Kidney capillary endothelial cell (primary cell): ENCODE results near the gene CFAP410.
"Not testable (repeated sequence)": the region's sequence is repeated elsewhere in the genome, so short reads cannot be mapped to it uniquely, and the experiment has no call there.

Experiments used
- DNase-seq: peaks from one replicate; pipeline ENCODE4 v3.0.0-alpha.2; 2018; ENCODE audit warnings: low spot score

CFAP410 gene

GRCh38 chr21:44316277-44316900 is 22.8 kb downstream of the CFAP410 start:
- DNase-seq: no peak

DNA sequence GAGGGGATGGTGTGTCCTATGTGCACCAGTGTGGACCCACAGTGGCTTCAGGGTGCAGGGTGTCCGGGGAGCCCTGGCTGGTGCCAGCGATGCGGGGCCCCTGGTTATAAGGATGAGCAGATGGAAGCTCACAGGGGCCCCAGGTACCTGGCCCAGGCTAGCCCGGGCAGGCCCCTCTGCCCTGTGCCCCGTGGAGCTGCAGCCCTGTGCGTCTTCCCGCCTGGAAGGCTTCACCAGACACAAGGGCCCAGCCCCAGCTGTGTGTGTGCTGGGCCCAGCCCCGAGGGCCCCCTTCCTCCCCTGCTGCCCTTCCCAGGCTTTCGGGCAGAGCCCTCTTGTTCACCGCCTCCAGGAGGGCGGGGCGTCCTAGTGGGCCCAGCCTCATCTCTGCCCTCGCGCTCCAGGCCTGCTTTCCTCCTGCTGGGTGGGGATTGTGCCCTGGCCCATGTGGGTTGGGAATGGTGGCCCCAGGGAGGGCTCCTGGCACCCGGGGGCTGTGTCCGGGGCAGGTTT is 23.4 kb downstream of the CFAP410 start:
- DNase-seq: no peak

- DNase-seq: no peak
Observed at GRCh38 chr21:44314561-44314960, 24.6 kb downstream of the CFAP410 start.

DNA sequence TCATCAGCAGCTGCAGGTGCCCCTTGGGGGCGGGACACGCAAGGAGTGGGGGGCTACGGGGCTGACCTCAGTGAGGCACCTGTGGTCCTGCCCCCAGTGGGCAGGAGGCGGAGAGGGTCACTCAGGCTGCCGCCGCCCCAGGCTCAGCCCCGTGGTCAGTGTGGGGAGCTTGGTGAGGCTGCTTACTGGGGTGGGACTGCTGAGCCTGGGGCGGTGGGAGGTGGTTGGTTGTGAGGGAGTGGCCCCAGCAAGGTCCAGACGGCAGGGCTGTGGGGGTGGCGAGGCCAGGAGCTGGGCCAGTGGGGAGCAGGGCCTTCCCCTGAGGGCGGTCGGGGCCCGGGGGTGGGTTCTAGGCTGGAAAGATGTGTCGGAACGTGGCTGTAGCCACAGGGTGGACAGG is 25.1 kb downstream of the CFAP410 start:
- no peak for DNase-seq

- DNase-seq: no peak
Observed at GRCh38 chr21:44313451-44313850, 25.7 kb downstream of the CFAP410 start.

DNA sequence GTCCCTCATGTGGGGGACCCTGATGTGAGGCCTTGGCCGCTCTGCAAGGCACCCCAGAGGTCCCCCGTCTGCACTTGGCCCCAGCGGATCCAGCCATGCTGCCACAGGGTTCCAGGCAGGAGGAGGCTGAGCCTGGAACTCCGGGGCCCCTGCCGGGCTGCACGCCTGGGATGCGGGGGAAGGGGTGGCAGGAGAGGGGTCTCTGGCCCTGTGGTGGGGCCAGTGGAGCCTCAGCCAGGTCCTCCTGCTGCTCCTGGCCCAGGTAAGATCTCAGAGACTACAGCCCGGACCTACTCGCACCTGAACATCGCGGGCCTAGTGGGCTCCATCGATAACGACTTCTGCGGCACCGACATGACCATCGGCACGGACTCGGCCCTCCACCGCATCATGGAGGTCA is 26.5 kb downstream of the CFAP410 start:
- DNase-seq: no peak

DNA sequence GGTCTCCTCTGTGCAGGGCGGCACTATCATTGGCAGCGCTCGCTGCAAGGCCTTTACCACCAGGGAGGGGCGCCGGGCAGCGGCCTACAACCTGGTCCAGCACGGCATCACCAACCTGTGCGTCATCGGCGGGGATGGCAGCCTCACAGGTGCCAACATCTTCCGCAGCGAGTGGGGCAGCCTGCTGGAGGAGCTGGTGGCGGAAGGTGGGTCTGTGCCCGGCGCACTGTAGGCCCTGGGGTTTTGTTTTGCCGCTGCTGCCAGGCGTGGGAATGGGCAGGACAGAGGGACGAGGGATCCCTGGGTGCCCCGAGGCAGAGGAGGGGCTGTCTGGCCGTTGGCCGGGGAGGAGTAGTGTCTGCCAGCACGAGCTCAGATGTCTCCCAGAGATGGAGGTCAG is 27.1 kb downstream of the CFAP410 start:
- no peak for DNase-seq

GRCh38 chr21:44310628-44311507 is 28.3 kb downstream of the CFAP410 start:
- DNase-seq: no peak

DNA sequence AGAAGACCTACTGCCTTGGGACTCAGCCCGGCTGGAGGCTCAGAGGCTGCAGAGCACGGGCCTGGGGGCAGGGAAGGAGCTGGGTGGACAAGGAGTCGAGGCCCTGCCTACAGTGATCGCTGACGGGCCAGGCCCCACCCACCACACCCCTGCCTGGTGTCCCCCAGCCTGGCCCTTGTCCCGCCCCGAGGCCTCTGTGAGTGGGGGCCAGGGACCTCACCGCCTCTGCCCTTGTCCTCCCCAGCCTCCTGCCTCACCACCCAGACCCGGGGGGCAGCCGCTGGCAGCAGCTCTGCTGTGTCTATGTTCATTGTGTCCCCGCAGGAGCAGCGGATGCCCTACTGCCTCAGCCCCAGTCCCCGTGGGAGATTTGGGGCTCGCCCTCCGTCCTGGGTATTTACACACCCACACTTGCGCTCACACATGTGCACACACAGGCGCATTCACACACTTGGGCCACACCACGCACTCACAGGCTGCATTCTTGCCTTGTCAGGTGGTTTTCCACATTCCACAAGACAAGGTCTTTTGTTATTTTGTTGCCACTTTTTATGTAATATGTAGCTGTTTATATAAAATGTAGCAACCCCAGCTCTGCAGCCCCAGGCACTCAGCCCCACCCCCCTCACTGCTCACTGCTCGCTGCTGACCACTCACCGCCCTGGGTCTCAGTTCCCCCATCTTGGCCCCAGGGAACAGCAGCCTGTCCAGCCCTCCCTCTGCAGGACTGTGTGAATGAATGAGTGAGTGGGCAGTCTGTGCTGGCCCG is 32.1 kb downstream of the CFAP410 start:
- DNase-seq: no peak

- peak; percentile 71 for DNase-seq
Observed at GRCh38 chr21:44305691-44306090, 33.5 kb downstream of the CFAP410 start.

DNA sequence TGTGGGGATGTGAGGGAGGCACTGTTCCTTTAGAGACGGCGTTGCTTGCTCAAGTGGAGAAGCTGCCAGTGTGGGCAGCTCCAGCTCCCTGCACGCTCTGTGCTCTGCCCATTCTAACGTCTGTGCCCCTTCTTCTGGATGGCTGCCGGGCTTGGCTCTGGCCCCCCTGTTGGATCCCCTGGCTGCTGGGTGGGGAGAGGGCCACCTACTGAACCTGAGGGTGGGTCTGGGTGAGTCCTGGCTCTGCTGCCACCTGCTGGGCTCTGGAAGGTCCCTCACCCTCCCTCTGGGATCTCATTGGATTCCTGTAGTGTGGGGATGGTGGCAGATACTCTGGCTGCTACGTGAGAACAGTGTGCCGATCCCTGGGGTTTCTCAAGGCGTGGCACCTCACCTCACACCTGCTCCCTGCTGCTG is 34.3 kb downstream of the CFAP410 start:
- DNase-seq: peak; percentile 47

GRCh38 chr21:44304011-44304616 is 35.1 kb downstream of the CFAP410 start:
- no peak for DNase-seq

- DNase-seq: no peak
Observed at GRCh38 chr21:44303490-44303981, 35.7 kb downstream of the CFAP410 start.

DNA sequence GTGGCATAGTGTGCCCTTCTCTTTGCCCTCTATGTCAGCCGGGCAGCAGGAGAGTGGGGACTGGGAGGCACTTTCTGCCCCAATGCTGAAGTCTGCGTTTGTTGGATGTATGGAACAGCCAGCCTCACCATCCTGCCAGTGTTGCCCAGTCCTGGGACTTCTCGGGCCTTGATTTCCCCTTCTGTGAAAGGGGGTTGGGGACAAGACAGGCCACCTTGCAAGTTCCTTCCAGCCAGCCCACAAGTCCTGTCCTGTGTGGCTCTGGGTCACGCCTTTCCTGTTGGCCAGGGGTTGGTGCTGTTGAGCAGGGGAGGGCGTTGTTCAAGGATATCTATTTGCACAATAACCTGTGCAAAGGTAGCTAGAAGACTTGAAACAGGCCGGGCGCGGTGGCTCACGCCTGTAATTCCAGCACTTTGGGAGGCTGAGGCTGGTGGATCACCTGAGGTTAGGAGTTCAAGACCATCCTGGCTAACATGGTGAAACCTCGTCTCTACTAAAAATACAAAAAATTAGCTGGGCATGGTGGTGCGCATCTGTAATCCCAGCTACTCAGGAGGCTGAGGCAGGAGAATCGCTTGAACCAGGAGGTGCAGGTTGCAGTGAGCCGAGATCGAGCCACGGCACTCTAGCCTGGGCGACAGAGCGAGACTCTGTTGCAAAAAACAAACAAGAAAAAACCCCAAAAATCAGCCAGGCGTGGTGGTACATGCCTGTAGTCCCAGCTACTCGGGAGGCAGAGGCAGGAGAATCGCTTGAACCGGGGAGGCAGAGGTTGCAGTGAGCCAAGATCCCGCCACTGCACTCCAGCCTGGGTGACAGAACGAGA is 36.4 kb downstream of the CFAP410 start:
- DNase-seq: not testable (repeated sequence)

DNA sequence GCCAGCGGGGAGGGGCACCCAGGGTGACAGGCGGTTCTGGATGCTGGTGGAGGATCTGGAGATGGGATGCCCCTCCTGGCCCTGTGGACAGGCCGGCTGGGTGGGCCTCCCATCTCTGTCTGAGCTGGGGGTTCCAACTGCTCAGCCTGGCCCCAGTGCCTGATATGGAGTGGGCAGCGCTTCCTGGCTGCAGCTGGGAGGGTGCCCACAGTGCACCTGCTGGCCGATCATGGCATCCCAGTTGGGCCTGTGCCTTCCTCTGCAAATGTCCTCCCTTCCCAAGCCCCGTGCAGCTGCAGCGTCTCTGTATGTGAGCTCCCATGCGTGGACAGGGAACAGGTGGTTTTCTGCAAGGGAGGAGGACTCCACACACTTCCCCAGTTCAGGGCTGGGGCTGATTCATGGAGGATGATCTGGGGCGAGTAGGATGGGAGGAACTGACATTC is 37.2 kb downstream of the CFAP410 start:
- DNase-seq: no peak

GRCh38 chr21:44301141-44301540 is 38.0 kb downstream of the CFAP410 start:
- DNase-seq: no peak

- peak; percentile 55 for DNase-seq
Observed at GRCh38 chr21:44300262-44300959, 38.8 kb downstream of the CFAP410 start.

GRCh38 chr21:44299458-44300261 is 39.5 kb downstream of the CFAP410 start, which contains the start of gene PFKL:
Gene PFKL, plus strand, starts transcription at chr21:44300053. Its CDS starts 53 bp downstream, at chr21:44300106.
- DNase-seq: peak; percentile 42

- no peak for DNase-seq
Observed at GRCh38 chr21:44299085-44299457, 40.1 kb downstream of the CFAP410 start.
